CD4-positive, alpha-beta memory T cell (primary cell): ENCODE data around the gene NKPD1. TPM values are rescaled to one million over a fixed set of nuclear protein-coding genes. Genes with fewer than 3 reads are reported as not detected.
A peak's percentile ranks its signal among the peaks of the same experiment; 100 is the strongest.

ENCODE experiments used
- CTCF ChIA-PET: fragments of 350-600 bp; sonication (Branson Sonifier 250); formaldehyde crosslinking; loops from one replicate; lab custom pipeline; 2021; ENCODE audit warnings: inconsistent platforms; ENCODE audit not compliant: partially characterized antibody; lab: Charles Lee
- POLR2A ChIA-PET: fragments of 350-600 bp; sonication (Branson Sonifier 250); formaldehyde crosslinking; loops from one replicate; lab custom pipeline; 2021; ENCODE audit not compliant: partially characterized antibody; lab: Charles Lee
- DNase-seq, 5 donors: peaks; one replicate each; pipeline versions ENCODE4 v3.0.0 to v3.0.0-alpha.2; 2020 to 2022; ENCODE audit warnings: mixed read lengths in 1 of 5
- H3K27ac ChIP-seq: one replicate; pipeline ENCODE4 v1.7.0; 2013; ENCODE audit warnings: low read depth, low read length
- H3K27me3 ChIP-seq: 2 replicates; pipeline ENCODE4 v1.7.0; 2013; ENCODE audit warnings: mild to moderate bottlenecking, low read length, moderate library complexity; ENCODE audit not compliant: insufficient read depth
- H3K36me3 ChIP-seq: 2 replicates; pipeline ENCODE4 v1.7.0; 2013; ENCODE audit warnings: mild to moderate bottlenecking, low read length, moderate library complexity; ENCODE audit not compliant: insufficient read depth
- H3K4me1 ChIP-seq: 2 replicates; pipeline ENCODE4 v1.7.0; 2013; ENCODE audit warnings: mild to moderate bottlenecking, low read length, moderate library complexity; ENCODE audit not compliant: insufficient read depth
- H3K4me3 ChIP-seq, 2 donors: one replicate each; pipeline ENCODE4 v1.7.0; 2013; ENCODE audit warnings: low read length in 2 of 2, mild to moderate bottlenecking in 1 of 2
- H3K9me3 ChIP-seq, 2 donors: one replicate each; pipeline ENCODE4 v1.7.0; 2013; ENCODE audit warnings: low read length in 2 of 2, control low read depth in 1 of 2; ENCODE audit not compliant: control insufficient read depth in 1 of 2
- H3K27ac Mint-ChIP-seq, 7 donors: one replicate each; pipeline ENCODE4 v1.8.0; 2020 to 2021; ENCODE audit warnings: mixed read lengths in 7 of 7, mild to moderate bottlenecking in 6 of 7, inconsistent platforms in 3 of 7, moderate library complexity in 3 of 7
- H3K27me3 Mint-ChIP-seq, 2 donors: one replicate each; pipeline ENCODE4 v1.8.0; 2020 to 2021; ENCODE audit warnings: mixed read lengths in 2 of 2
- H3K36me3 Mint-ChIP-seq, 2 donors: one replicate each; pipeline ENCODE4 v1.8.0; 2020 to 2021; ENCODE audit warnings: mixed read lengths in 2 of 2, inconsistent platforms in 1 of 2, mild to moderate bottlenecking in 1 of 2
- H3K4me1 Mint-ChIP-seq, 4 donors: one replicate each; pipeline ENCODE4 v1.8.0; 2020 to 2021; ENCODE audit warnings: mixed read lengths in 4 of 4, mild to moderate bottlenecking in 1 of 4
- H3K4me3 Mint-ChIP-seq, 8 donors: one replicate each; pipeline ENCODE4 v1.8.0; 2020 to 2021; ENCODE audit warnings: mixed read lengths in 8 of 8, mild to moderate bottlenecking in 7 of 8, moderate library complexity in 6 of 8, inconsistent platforms in 3 of 8
- H3K9me3 Mint-ChIP-seq, 8 donors: one replicate each; pipeline ENCODE4 v1.8.0; 2020 to 2021; ENCODE audit warnings: mixed read lengths in 8 of 8, mild to moderate bottlenecking in 5 of 8, inconsistent platforms in 3 of 8, moderate library complexity in 1 of 8
- intact Hi-C: fragments of 100-400 bp; cut with micrococcal nuclease; formaldehyde crosslinking; loops from one replicate; pipeline ENCODE4 v1.15.1; 2023
- polyA plus RNA-seq, 2 donors: library from polyadenylated mRNA; unstranded; fragments of 300-500 nt; fragmentation: Illumina TruSeq; gene quantifications; one replicate each; pipeline ENCODE4 v1.2.3, GENCODE V29; 2021
- total RNA-seq, 2 experiments: library from RNA; stranded (reverse); gene quantifications; one replicate each; pipeline ENCODE4 v1.2.3, GENCODE V29; 2021

The NKPD1 gene
- total and polyA plus RNA-seq, 4 experiments from 2014 or later: 0.61 to 1.2 (median 0.80) TPM; not detected in 1

- no peaks in the 10 kb centered on the region for H3K9me3 Mint-ChIP-seq
- no peaks in the 10 kb centered on the region for H3K27me3 Mint-ChIP-seq
- Histone ChIP-seq H3K36me3 (no peaks in the 10 kb centered on the region), H3K4me3 (no peak overlapping the region), H3K9me3 (no peaks in the 10 kb centered on the region), H3K4me1 (peaks cover 71% of the 10 kb centered on the region), H3K27me3 (no peaks in the 10 kb centered on the region), H3K27ac (no peak overlapping the region)
- no peaks in the 10 kb centered on the region for H3K36me3 Mint-ChIP-seq
- peaks cover 24 to 69% (median 50%) of the 10 kb centered on the region in 4 donors for H3K4me1 Mint-ChIP-seq
- ChIA-PET POLR2A (interaction anchor here (2.3 kb wide), 1 partner anchor 10 kb away, joined by 12 read pairs; the partner anchor contains the start of genes BLOC1S3 and TRAPPC6A), CTCF (no interaction called here)
- no peak for DNase-seq
- peak overlapping the region in 3 of 8 donors; percentile 17 to 45 (median 35) for H3K4me3 Mint-ChIP-seq
- intact Hi-C loops: no loop called here
- H3K27ac Mint-ChIP-seq: peak overlapping the region in 4 of 7 donors; percentile 10 to 74 (median 61)
These were observed 8.1 kb upstream of the NKPD1 start for GRCh38 chr19:45168767-45169351.

- Mint-ChIP-seq H3K36me3 (no peaks in the 10 kb centered on the region), H3K9me3 (no peaks in the 10 kb centered on the region), H3K4me3 (no peak overlapping the region), H3K27ac (peak overlapping the region in 2 of 7 donors; percentile 44 to 80), H3K4me1 (peaks cover 21 to 57% (median 44%) of the 10 kb centered on the region in 4 donors), H3K27me3 (no peaks in the 10 kb centered on the region)
- H3K27me3 ChIP-seq: no peaks in the 10 kb centered on the region
- H3K9me3 ChIP-seq: no peaks in the 10 kb centered on the region
- no peaks in the 10 kb centered on the region for H3K36me3 ChIP-seq
- intact Hi-C loops: no loop called here
- no peak overlapping the region for H3K27ac ChIP-seq
- no peak overlapping the region for H3K4me3 ChIP-seq
- H3K4me1 ChIP-seq: peaks cover 56% of the 10 kb centered on the region
- ChIA-PET CTCF (interaction anchor here (1.1 kb wide), 1 partner anchor 11 kb away, joined by 3 read pairs; the partner anchor contains the start of gene TRAPPC6A), POLR2A (interaction anchor here (4.1 kb wide), 1 partner anchor 11 kb away, joined by 33 read pairs; the partner anchor contains the start of genes BLOC1S3 and TRAPPC6A)
- no peak for DNase-seq
These were observed 6.0 kb upstream of the NKPD1 start for GRCh38 chr19:45166723-45167252.

GRCh38 chr19:45164577-45165335 lies 4.0 kb upstream of the NKPD1 start:
- intact Hi-C loops: no loop called here
- H3K9me3 Mint-ChIP-seq: no peaks in the 10 kb centered on the region
- H3K27me3 Mint-ChIP-seq: no peaks in the 10 kb centered on the region
- Histone ChIP-seq H3K27ac (peak overlapping the region; percentile 51), H3K4me1 (peaks cover 36% of the 10 kb centered on the region), H3K36me3 (no peaks in the 10 kb centered on the region), H3K9me3 (no peaks in the 10 kb centered on the region), H3K4me3 (no peak overlapping the region), H3K27me3 (no peaks in the 10 kb centered on the region)
- no peaks in the 10 kb centered on the region for H3K36me3 Mint-ChIP-seq
- ChIA-PET POLR2A (interaction anchor here (0.6 to 4.1 kb wide), 5 partner anchors 11 to 161 kb away, joined by 3 to 33 read pairs (median 7); partner anchors contain the start of genes BLOC1S3, PPP1R37 and TRAPPC6A), CTCF (interaction anchor here (1.7 kb wide), 2 partner anchors 13 to 22 kb away, joined by 5 to 9 read pairs; partner anchors contain the start of genes BLOC1S3 and TRAPPC6A)
- H3K4me3 Mint-ChIP-seq: peak overlapping the region in 3 of 8 donors; percentile 17 to 61 (median 21)
- H3K27ac Mint-ChIP-seq: peak overlapping the region; percentile 15 to 90 (median 59)
- peaks cover 16 to 46% (median 34%) of the 10 kb centered on the region in 4 donors for H3K4me1 Mint-ChIP-seq
- peak; percentile 46 to 80 (median 49) for DNase-seq

- Histone ChIP-seq H3K4me1 (peaks cover 27% of the 10 kb centered on the region), H3K9me3 (no peaks in the 10 kb centered on the region), H3K4me3 (no peak overlapping the region), H3K27me3 (no peaks in the 10 kb centered on the region), H3K36me3 (no peaks in the 10 kb centered on the region), H3K27ac (peak overlapping the region; percentile 45)
- ChIA-PET CTCF (interaction anchor here (1.7 kb wide), 2 partner anchors 14 to 23 kb away, joined by 5 to 9 read pairs; partner anchors contain the start of genes BLOC1S3 and TRAPPC6A), POLR2A (interaction anchor here (0.6 to 4.1 kb wide), 5 partner anchors 10 to 162 kb away, joined by 3 to 33 read pairs (median 7); partner anchors contain the start of genes BLOC1S3, PPP1R37 and TRAPPC6A)
- H3K27ac Mint-ChIP-seq: peak overlapping the region; percentile 48 to 90 (median 76)
- intact Hi-C loops: no loop called here
- H3K4me1 Mint-ChIP-seq: peaks cover 15 to 38% (median 29%) of the 10 kb centered on the region in 4 donors
- H3K4me3 Mint-ChIP-seq: peak overlapping the region in 5 of 8 donors; percentile 15 to 61 (median 46)
- no peaks in the 10 kb centered on the region for H3K9me3 Mint-ChIP-seq
- H3K27me3 Mint-ChIP-seq: no peaks in the 10 kb centered on the region
- no peak for DNase-seq
- H3K36me3 Mint-ChIP-seq: no peaks in the 10 kb centered on the region
These were observed 3.1 kb upstream of the NKPD1 start for GRCh38 chr19:45163751-45164460.

- Histone ChIP-seq H3K4me3 (no peak overlapping the region), H3K27me3 (no peaks in the 10 kb centered on the region), H3K9me3 (no peaks in the 10 kb centered on the region), H3K27ac (no peak overlapping the region), H3K4me1 (peaks cover 20% of the 10 kb centered on the region), H3K36me3 (no peaks in the 10 kb centered on the region)
- ChIA-PET POLR2A (interaction anchor here (1.1 to 4.1 kb wide), 2 partner anchors 10 to 15 kb away, joined by 4 to 33 read pairs; partner anchors contain the start of genes BLOC1S3 and TRAPPC6A), CTCF (no interaction called here)
- Mint-ChIP-seq H3K4me3 (no peak overlapping the region), H3K27ac (peak overlapping the region in 1 of 7 donors; percentile 76), H3K4me1 (peaks cover 14 to 35% (median 24%) of the 10 kb centered on the region in 4 donors), H3K9me3 (no peaks in the 10 kb centered on the region), H3K36me3 (no peaks in the 10 kb centered on the region), H3K27me3 (peaks cover 0 to 1% of the 10 kb centered on the region in 2 donors)
- no peak for DNase-seq
- intact Hi-C loops: no loop called here
These were observed 2.4 kb upstream of the NKPD1 start for GRCh38 chr19:45163156-45163555.

GRCh38 chr19:45162608-45163143 lies 1.9 kb upstream of the NKPD1 start:
- DNase-seq: no peak
- ChIA-PET CTCF (no interaction called here), POLR2A (interaction anchor here (1.1 to 4.1 kb wide), 2 partner anchors 9 to 15 kb away, joined by 4 to 33 read pairs; partner anchors contain the start of genes BLOC1S3 and TRAPPC6A)
- Mint-ChIP-seq H3K9me3 (no peaks in the 10 kb centered on the region), H3K27me3 (peaks cover 0 to 1% of the 10 kb centered on the region in 2 donors), H3K4me1 (peaks cover 14 to 35% (median 24%) of the 10 kb centered on the region in 4 donors), H3K27ac (peak overlapping the region in 1 of 7 donors; percentile 29), H3K4me3 (no peak overlapping the region), H3K36me3 (no peaks in the 10 kb centered on the region)
- intact Hi-C loops: no loop called here
- peaks cover 20% of the 10 kb centered on the region for H3K4me1 ChIP-seq
- no peaks in the 10 kb centered on the region for H3K36me3 ChIP-seq
- no peaks in the 10 kb centered on the region for H3K9me3 ChIP-seq
- H3K4me3 ChIP-seq: no peak overlapping the region
- no peaks in the 10 kb centered on the region for H3K27me3 ChIP-seq
- no peak overlapping the region for H3K27ac ChIP-seq
